OCI-LY7 (cell line): ENCODE results near the gene SYNDIG1L.

Experiments used
- EZH2phosphoT487 ChIP-seq: fragments of 200-600 bp; sonication (generic); IDR thresholded peaks from 2 replicates; pipeline ENCODE4 v1.6.1; 2018; ENCODE audit warnings: low read depth, borderline replicate concordance, mild to moderate bottlenecking, mixed run types, antibody characterized with exemption, low read length, moderate library complexity, mixed read lengths
- TF ChIP-seq, protein P1 (sequence below): fragments of 200-600 bp; sonication (generic); conservative IDR thresholded peaks from 2 replicates; pipeline ENCODE4 v1.5.1; 2014; ENCODE audit warnings: mild to moderate bottlenecking, antibody characterized with exemption, low read length, moderate library complexity, mixed read lengths

DNA sequence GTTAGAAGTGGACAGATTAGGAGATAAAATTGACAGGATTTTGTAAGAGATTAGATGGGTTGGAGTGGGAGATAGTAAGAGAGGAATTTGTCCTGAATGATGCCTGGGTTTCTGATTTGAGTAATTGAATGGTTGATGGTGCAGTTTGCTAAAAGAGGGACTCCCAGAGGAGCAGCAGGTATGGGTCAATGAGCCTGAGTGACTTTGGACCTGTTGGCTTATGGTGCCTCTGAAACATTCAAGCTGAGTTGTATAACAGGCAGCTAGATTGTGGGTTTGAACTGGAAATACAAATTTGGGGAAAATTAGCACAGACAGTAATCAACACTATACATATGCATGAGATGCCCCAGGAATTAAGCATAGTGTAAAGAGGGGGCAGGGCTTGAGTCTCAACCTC is 16.7 kb upstream of the SYNDIG1L start:
- TF ChIP-seq, protein P1, sequence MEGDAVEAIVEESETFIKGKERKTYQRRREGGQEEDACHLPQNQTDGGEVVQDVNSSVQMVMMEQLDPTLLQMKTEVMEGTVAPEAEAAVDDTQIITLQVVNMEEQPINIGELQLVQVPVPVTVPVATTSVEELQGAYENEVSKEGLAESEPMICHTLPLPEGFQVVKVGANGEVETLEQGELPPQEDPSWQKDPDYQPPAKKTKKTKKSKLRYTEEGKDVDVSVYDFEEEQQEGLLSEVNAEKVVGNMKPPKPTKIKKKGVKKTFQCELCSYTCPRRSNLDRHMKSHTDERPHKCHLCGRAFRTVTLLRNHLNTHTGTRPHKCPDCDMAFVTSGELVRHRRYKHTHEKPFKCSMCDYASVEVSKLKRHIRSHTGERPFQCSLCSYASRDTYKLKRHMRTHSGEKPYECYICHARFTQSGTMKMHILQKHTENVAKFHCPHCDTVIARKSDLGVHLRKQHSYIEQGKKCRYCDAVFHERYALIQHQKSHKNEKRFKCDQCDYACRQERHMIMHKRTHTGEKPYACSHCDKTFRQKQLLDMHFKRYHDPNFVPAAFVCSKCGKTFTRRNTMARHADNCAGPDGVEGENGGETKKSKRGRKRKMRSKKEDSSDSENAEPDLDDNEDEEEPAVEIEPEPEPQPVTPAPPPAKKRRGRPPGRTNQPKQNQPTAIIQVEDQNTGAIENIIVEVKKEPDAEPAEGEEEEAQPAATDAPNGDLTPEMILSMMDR = no peak
- no peak for TF ChIP-seq EZH2phosphoT487
